NCI-H1105 (cell line): ENCODE data around the gene NCAPG2.
A peak's percentile ranks its signal among the peaks of the same experiment; 100 is the strongest.
"Not testable (repeated sequence)": the region's sequence is repeated elsewhere in the genome, so short reads cannot be mapped to it uniquely, and the experiment has no call there.

Experiments used
- DNase-seq: peaks from one replicate; lab custom pipeline; 2025; lab: John Stamatoyannopoulos, UW

Gene NCAPG2

DNA sequence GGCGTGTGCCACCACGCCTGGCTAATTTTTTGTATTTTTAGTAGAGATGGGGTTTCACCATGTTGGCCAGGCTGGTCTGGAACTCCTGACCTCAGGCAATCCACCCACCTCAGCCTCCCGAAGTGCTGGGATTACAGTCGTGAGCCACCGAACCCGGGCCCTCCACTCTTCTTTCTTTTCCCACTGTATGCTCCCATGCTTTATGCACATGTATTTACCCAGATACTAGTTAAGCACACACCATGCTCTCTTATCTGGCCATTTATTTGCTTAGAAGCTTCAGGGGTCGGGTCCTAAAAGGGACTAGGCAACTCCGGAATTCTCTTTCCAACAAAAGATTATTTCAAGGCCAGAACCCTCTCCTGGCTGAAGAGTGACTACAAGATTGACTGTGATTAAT lies 78.3 kb downstream of the NCAPG2 start:
- DNase-seq = not testable (repeated sequence)

- no peak for DNase-seq
These were observed 81.4 kb downstream of the NCAPG2 start for GRCh38 chr7:158623241-158623640.

DNA sequence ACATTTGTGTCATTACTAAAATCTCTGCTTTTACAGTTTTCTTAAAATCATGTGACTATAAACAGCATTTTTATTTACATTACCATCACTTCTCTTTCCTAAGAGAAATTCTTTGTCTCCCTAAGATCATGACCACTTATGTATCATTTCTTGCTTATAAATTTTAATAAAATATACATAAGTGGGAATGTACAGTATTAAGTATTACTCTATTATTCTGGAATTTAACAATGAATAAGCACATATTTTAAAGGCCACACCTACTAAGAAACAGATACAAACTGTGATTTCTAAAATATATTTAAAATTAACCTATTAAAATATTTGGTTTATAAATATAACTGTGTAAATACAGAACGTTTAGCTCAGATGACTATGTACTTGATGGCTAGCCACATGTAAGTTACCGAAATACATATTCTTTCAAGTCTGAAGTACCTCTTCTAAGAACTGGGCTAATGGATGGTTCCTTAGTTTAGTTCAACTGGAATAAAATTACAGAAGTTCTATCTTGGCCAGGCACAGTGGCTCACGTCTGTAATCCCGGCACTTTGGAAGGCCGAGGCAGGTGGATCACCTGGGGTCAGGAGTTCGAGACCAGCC lies 83.7 kb downstream of the NCAPG2 start:
- no peak for DNase-seq

- no peak for DNase-seq
These were observed 84.2 kb downstream of the NCAPG2 start for GRCh38 chr7:158620418-158620817.

DNA sequence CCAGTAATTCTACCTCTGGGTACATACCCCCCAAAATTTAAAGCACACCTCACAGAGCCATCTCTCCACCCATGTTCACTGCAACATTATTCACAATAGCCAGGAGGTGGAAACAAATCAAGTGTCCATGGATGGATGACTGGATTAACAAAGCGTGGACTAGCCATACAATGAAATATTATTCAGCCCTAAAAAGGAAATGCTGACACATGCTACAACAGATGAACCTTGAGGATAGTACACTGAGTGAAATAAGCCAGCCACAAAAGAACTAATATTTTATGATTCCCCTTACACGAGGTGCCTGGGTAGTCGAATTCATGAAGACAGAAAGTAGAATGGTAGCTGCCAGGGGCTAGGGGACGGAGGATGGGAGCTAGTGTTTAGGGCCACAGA lies 85.9 kb downstream of the NCAPG2 start:
- no peak for DNase-seq

- no peak for DNase-seq
These were observed 86.9 kb downstream of the NCAPG2 start for GRCh38 chr7:158617737-158618128.

- no peak for DNase-seq
These were observed 88.6 kb downstream of the NCAPG2 start for GRCh38 chr7:158616050-158616449.

DNA sequence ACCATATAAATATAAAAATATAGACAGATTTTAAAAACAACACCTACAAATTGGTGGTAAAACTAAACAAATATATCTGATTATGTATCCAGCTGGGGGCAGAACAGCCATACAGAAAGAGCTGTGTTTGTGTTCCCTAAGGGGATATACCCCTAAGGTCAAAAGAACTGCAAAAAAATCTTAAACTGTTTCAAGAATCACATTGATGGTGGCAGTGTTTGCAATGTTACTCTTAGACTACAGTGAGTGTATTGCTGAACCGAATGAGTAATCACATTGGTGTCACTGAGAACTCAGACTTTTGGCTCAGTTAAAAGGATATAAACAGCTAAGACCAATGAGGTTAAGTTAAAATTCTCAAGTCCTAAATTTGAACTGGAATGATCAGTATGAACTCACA lies 89.9 kb downstream of the NCAPG2 start:
- DNase-seq = no peak

DNA sequence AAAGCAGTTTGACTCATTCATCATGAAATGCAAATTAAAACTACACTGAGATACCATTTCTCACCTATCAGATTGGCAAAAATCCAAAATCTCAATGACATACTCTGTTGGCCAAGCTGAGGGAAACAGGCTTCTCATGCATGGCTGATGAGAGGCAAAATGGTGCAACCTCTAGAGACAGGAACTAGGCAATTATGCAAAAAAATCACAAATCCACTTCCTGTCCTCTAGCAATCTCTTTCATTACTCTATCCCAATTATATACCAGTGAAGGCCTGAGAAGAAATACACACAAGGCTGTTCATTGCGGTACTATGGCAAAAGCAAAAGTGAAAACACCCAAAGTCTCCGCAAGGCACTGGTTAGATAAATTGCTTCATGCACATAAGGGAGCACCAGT lies 91.1 kb downstream of the NCAPG2 start:
- DNase-seq = peak; percentile 28

DNA sequence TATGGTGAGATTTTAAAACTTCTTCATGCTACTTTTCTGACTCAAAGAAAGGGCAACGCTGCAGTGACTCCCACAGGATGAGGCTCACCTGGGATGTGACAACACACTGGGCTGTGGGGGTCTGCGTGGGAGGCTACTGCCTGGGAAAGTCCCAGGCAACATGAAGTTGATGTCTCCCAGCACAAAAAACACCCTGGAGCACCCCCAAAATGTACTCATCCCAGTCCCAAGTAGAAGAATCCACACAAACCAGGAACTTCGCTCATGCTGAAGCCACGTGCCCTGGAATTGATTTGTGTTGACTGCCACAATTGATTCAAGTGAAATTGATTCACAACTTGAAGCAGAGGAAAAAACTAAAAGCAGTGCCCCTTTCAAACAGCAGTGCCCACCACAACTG lies 92.1 kb downstream of the NCAPG2 start:
- no peak for DNase-seq

DNA sequence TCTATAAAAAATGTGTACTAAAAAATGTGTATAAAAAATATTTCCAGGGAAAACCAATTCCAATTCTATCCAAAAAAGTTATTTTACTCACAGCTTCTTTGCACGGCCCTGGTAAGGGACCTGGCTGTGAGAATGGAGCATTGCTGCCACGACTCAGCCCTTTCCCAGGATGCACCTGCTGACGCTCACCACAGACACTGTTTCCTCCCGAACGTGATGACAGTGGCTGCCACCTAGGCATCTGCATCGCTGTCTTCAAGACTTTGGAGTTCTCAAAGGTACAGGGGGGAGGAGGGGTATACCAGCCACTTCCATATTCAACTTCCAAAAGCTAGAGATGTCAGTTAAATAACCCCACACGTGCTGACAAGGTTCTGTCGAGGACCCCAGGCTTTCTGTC lies 93.1 kb downstream of the NCAPG2 start:
- no peak for DNase-seq

DNA sequence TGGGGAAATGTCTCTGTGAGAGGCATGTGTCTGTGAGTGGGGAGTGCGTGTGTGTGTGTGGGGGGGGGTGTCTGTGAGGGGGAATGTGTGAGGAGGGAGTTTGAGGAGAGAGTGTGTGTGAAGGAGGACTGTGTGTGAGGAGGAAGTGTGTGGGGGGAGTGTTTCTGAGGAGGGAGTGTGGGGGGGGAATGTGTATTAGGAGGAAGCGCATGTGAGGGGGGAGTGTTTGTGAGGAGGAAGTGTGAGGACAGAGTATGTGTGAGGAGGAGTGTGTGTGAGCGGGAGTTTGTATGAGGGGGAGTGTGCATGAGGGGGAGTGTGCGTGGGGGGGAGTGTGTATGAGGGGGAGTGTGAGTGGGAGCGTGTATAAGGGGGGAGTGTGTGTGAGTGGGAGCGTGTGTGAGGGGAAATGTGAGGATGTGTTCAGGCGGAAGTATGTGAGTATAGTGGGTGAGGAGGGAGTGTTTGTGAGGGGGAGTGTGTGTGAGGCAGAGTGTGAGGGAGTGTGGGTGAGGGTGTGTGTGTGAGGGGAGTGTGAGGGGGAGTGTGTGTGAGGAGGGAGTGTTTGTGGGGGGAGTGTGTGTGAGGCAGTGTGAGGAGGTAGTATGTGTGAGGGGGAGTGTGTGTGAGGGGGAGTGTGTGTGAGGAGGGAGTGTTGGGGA lies 95.2 kb downstream of the NCAPG2 start:
- DNase-seq = no peak

DNA sequence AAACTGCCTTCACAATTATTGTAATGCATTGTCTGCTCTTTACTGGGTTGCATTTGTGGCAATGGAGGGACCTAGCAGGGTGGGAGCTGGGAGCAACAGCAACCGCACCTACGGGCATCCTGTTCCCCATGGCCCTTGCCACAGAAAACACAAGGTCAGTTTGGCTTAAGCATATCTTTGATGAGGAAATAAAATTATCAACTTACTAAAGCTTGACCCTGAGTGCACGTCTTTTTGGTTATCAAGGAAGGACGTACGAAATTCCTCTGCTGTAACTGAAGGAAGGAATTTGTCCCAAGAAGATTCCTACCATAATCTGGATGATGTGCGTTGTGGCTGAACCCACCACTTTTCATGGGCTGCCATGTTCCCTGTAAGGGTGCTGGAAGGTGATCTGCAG lies 97.0 kb downstream of the NCAPG2 start:
- DNase-seq = no peak

DNA sequence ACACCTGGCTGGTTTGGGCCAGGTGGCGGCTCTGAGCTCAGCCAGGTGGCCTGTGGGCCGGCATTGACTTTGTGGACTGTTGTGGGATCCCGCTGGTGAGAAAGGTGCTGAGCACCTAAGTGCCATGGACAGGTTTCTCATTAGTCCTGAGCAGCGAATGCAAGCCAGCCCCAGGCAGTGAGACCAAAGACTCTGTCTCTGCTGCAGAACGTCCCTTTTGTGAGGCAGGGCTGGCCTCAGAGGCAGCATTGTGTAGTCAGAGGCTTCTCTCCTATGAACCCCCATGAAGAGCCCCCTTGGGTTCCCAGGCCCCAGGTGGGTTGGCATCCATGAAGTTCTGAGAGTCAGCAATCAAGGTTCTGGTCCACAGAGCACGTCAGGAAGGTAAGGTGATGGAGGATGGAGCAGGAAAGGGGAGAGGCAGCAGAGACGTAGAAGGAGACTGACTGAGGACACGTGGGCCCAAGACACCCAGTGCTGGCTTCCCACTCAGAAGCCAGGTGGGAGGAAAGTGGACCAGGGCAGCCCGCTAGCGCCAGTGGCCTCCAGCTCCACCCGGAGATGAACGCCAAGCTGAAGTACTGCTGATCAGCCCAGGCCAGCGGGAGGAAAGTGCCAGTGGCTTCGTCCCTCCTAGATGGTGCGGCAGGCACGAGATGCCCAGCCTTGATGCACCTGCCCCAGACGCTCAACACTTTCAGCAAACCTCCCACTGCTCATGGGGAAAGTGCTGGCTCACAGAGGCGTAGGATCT lies 97.8 kb downstream of the NCAPG2 start:
- DNase-seq = no peak

DNA sequence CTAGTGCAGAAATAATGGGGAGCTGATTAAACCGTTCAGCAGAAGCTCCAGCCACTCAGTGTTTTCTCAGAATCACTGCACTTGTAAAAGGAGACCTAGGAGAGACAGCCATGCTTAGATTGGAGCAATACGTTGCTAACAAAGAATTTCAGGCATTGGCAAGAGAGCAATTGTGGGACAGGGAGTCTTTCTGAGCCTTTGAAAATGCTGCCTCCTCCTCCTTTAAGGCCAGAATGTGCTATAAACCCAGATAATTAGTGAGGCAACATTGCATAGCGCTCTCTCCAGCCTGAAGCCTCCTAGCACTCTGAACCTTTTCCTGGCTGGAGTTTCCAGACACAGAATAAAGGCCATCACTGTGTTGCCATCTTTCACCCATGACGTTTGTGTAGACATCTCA lies 98.5 kb downstream of the NCAPG2 start:
- no peak for DNase-seq

- no peak for DNase-seq
These were observed 100.5 kb downstream of the NCAPG2 start for GRCh38 chr7:158603773-158604755.

GRCh38 chr7:158602905-158603772 lies 101.5 kb downstream of the NCAPG2 start:
- DNase-seq = no peak

GRCh38 chr7:158602041-158602440 lies 102.6 kb downstream of the NCAPG2 start:
- no peak for DNase-seq

DNA sequence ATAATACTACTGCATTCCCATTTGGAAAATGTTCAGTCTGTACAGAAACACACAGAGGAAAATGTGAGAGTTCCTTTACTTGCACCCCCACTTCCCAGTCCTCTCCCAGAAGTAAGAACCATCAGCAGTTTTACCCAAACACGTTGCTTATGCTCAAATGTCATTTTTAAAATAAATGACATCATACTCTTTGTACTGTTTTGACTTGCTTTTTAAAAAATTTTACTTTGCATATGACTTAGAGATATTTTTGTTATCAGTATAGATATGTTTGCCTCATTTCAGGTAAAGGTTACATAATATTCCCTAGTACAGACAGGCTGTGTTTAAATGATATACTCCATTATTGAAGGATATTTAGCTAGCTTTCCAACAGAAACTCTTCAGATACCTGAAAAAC lies 103.5 kb downstream of the NCAPG2 start:
- no peak for DNase-seq

- DNase-seq = no peak
These were observed 107.9 kb downstream of the NCAPG2 start for GRCh38 chr7:158596745-158597144.

DNA sequence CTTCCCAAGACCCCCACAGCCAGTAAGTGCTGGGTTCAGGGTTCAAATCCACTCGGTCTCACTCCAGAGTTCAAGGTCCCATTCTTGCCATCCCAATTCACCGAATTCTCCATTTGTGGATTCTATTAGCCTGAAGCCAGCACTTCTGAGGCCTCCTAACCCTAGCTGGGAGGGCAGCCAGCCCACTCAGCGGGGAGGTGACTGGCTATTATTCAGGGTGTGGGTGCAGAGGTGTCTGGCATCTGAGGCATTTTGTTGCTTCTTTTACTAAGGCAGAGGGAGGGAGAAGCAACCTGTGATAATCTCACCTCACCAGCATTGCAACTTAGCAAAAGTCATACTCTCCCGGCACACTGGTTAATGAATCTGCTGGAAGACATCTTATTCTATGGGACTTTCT lies 108.3 kb downstream of the NCAPG2 start:
- DNase-seq = no peak
